ACC112 (cell line): Measurements from ENCODE around the gene MYBPHL.
"Not testable (repeated sequence)": the region's sequence is repeated elsewhere in the genome, so short reads cannot be mapped to it uniquely, and the experiment has no call there.

ENCODE experiments used
- H2AFZ ChIP-seq: fragments of 200-600 bp; sonication (generic); one replicate; pipeline ENCODE4 v1.6.0; 2017; ENCODE audit warnings: antibody characterized with exemption, low read length; ENCODE audit not compliant: unreplicated experiment
- H3K27ac ChIP-seq: fragments of 200-600 bp; sonication (generic); 2 replicates; pipeline ENCODE4 v1.5.1; 2014; ENCODE audit warnings: low read depth, mild to moderate bottlenecking, antibody characterized with exemption, low read length, moderate library complexity
- H3K27me3 ChIP-seq: fragments of 200-600 bp; sonication (generic); 2 replicates; pipeline ENCODE4 v1.6.1; 2014; ENCODE audit warnings: mild to moderate bottlenecking, antibody characterized with exemption, low read length, moderate library complexity, mixed read lengths; ENCODE audit not compliant: insufficient read depth
- H3K36me3 ChIP-seq: fragments of 200-600 bp; sonication (generic); 2 replicates; pipeline ENCODE4 v1.6.1; 2016; ENCODE audit warnings: mild to moderate bottlenecking, antibody characterized with exemption, low read length, moderate library complexity, mixed read lengths; ENCODE audit not compliant: insufficient read depth
- H3K4me1 ChIP-seq: fragments of 200-600 bp; sonication (generic); one replicate; pipeline ENCODE4 v1.6.1; 2016; ENCODE audit warnings: low read length, mixed read lengths; ENCODE audit not compliant: insufficient read depth, unreplicated experiment, control insufficient read depth
- H3K4me3 ChIP-seq: fragments of 200-600 bp; sonication (generic); 2 replicates; pipeline ENCODE4 v1.5.1; 2014; ENCODE audit warnings: mild to moderate bottlenecking, low read depth, low read length
- H3K79me2 ChIP-seq: fragments of 200-600 bp; sonication (generic); one replicate; pipeline ENCODE4 v1.6.0; 2016; ENCODE audit warnings: low read length; ENCODE audit not compliant: control insufficient read depth, unreplicated experiment, insufficient read depth

The MYBPHL gene

GRCh38 chr1:109307274-109308021, 637 bp upstream of the MYBPHL start:
- no peaks in the 10 kb centered on the region for H3K36me3 ChIP-seq
- H3K27ac ChIP-seq: no peak overlapping the region
- H3K79me2 ChIP-seq: no peaks in the 10 kb centered on the region
- no peak overlapping the region for H2AFZ ChIP-seq
- H3K4me1 ChIP-seq: no peaks in the 10 kb centered on the region
- no peaks in the 10 kb centered on the region for H3K27me3 ChIP-seq
- H3K4me3 ChIP-seq: no peak overlapping the region

- H2AFZ ChIP-seq, H3K36me3 ChIP-seq, H3K4me1 ChIP-seq, H3K27ac ChIP-seq, H3K4me3 ChIP-seq, H3K79me2 ChIP-seq, H3K27me3 ChIP-seq: not testable (repeated sequence)
These were observed 820 bp downstream of the MYBPHL start for GRCh38 chr1:109305991-109306390.

- Histone ChIP-seq H2AFZ (no peak overlapping the region), H3K36me3 (no peaks in the 10 kb centered on the region), H3K79me2 (no peaks in the 10 kb centered on the region), H3K4me1 (peaks cover 10% of the 10 kb centered on the region), H3K27me3 (no peaks in the 10 kb centered on the region), H3K27ac (no peak overlapping the region), H3K4me3 (no peak overlapping the region)
These were observed 2.4 kb downstream of the MYBPHL start for GRCh38 chr1:109304226-109304920.

GRCh38 chr1:109301874-109302273, 4.9 kb downstream of the MYBPHL start:
- Histone ChIP-seq H3K27me3 (no peaks in the 10 kb centered on the region), H3K27ac (no peak overlapping the region), H2AFZ (no peak overlapping the region), H3K4me3 (no peak overlapping the region), H3K79me2 (no peaks in the 10 kb centered on the region), H3K36me3 (no peaks in the 10 kb centered on the region), H3K4me1 (peaks cover 25% of the 10 kb centered on the region)

GRCh38 chr1:109300650-109301151, 6.1 kb downstream of the MYBPHL start:
- H2AFZ ChIP-seq: no peak overlapping the region
- no peaks in the 10 kb centered on the region for H3K27me3 ChIP-seq
- peaks cover 25% of the 10 kb centered on the region for H3K4me1 ChIP-seq
- no peak overlapping the region for H3K4me3 ChIP-seq
- no peaks in the 10 kb centered on the region for H3K36me3 ChIP-seq
- no peak overlapping the region for H3K27ac ChIP-seq
- H3K79me2 ChIP-seq: no peaks in the 10 kb centered on the region

- Histone ChIP-seq H3K4me1 (peaks cover 25% of the 10 kb centered on the region), H2AFZ (peak overlapping the region; percentile 78), H3K79me2 (no peaks in the 10 kb centered on the region), H3K27ac (peak overlapping the region; percentile 73), H3K27me3 (no peaks in the 10 kb centered on the region), H3K36me3 (no peaks in the 10 kb centered on the region), H3K4me3 (no peak overlapping the region)
These were observed 7.1 kb downstream of the MYBPHL start for GRCh38 chr1:109299558-109300343.

- Histone ChIP-seq H2AFZ (peak overlapping the region; percentile 78), H3K4me3 (peak overlapping the region; percentile 17; the same call in 1 of the 2 replicates), H3K79me2 (no peaks in the 10 kb centered on the region), H3K4me1 (peaks cover 25% of the 10 kb centered on the region), H3K27ac (peak overlapping the region; percentile 73), H3K27me3 (no peaks in the 10 kb centered on the region), H3K36me3 (no peaks in the 10 kb centered on the region)
These were observed 7.9 kb downstream of the MYBPHL start for GRCh38 chr1:109298666-109299557.

- Histone ChIP-seq H3K27ac (no peak overlapping the region), H3K27me3 (no peaks in the 10 kb centered on the region), H3K4me3 (no peak overlapping the region), H2AFZ (no peak overlapping the region), H3K36me3 (no peaks in the 10 kb centered on the region), H3K79me2 (no peaks in the 10 kb centered on the region), H3K4me1 (peaks cover 25% of the 10 kb centered on the region)
These were observed 10.0 kb downstream of the MYBPHL start for GRCh38 chr1:109296782-109297181.

GRCh38 chr1:109295712-109296415, 10.9 kb downstream of the MYBPHL start:
- H3K27ac ChIP-seq: no peak overlapping the region

More at GRCh38 chr1:109295712-109296415, 10.9 kb downstream of the MYBPHL start:
- H3K4me1 ChIP-seq: peaks cover 25% of the 10 kb centered on the region
- H3K27me3 ChIP-seq: no peaks in the 10 kb centered on the region
- H3K36me3 ChIP-seq: no peaks in the 10 kb centered on the region
- no peak overlapping the region for H2AFZ ChIP-seq
- no peak overlapping the region for H3K4me3 ChIP-seq
- no peaks in the 10 kb centered on the region for H3K79me2 ChIP-seq
